Stimulated activated effector memory CD8-positive, alpha-beta T cell treated with anti-CD3 and anti-CD28 coated beads, Interleukin-12 subunit alpha, Interleukin-12 subunit beta, amount 100 ng/mL, for 72 hours (primary cell): ENCODE measurements around the gene IKZF3.
A peak's percentile ranks its signal among the peaks of the same experiment; 100 is the strongest.
"Not testable (repeated sequence)": the region's sequence is repeated elsewhere in the genome, so short reads cannot be mapped to it uniquely, and the experiment has no call there.

Source experiments
- ATAC-seq: fragments of 150-1000 bp; cut with Tn5 transposase; 2 replicates; pipeline ENCODE4 v1.10.0; 2021
- DNase-seq, 2 donors: peaks; one replicate each; pipeline ENCODE4 v3.0.0; 2021 to 2022; ENCODE audit warnings: low spot score in 2 of 2
- H3K27ac Mint-ChIP-seq: one replicate; pipeline ENCODE4 v1.8.0; 2022; ENCODE audit warnings: mild to moderate bottlenecking, mixed read lengths
- H3K36me3 Mint-ChIP-seq: one replicate; pipeline ENCODE4 v1.8.0; 2022; ENCODE audit warnings: mild to moderate bottlenecking, mixed read lengths
- H3K4me1 Mint-ChIP-seq: one replicate; pipeline ENCODE4 v1.8.0; 2022; ENCODE audit warnings: mixed read lengths
- H3K4me3 Mint-ChIP-seq: one replicate; pipeline ENCODE4 v1.8.0; 2022; ENCODE audit warnings: mild to moderate bottlenecking, mixed read lengths
- H3K9me3 Mint-ChIP-seq: one replicate; pipeline ENCODE4 v1.8.0; 2022; ENCODE audit warnings: mixed read lengths

The IKZF3 gene

DNA sequence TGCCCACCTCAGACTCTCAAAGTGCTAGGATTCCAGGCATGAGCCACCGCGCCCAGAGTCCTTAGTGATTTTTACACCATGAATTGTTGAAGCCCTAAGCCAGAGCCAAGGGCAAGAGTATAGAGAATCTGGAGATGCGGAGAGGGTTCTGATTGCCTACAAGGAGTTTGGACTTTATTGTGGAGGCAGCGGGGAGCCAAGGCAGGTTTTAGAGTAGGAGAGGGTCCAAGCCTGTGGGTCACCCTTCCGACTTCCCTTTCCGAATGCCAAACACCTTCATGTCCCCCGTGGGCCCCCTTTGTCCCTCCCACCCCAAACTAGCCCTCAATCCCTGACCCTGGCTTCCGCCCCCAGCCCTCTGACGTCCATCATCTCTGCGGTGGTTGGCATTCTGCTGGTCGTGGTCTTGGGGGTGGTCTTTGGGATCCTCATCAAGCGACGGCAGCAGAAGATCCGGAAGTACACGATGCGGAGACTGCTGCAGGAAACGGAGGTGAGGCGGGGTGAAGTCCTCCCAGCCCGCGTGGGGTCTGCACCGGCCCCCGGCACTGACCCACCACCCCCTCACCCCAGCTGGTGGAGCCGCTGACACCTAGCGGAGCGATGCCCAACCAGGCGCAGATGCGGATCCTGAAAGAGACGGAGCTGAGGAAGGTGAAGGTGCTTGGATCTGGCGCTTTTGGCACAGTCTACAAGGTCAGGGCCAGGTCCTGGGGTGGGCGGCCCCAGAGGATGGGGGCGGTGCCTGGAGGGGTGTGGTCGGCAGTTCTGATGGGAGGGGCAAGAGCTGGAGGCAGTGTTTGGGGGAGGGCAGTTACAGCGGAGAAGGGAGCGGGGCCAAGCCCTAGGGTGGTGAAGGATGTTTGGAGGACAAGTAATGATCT, 140.9 kb downstream of the IKZF3 start:
- Mint-ChIP-seq H3K27ac (no peak overlapping the region), H3K9me3 (no peaks in the 10 kb centered on the region), H3K4me1 (peaks cover 7% of the 10 kb centered on the region), H3K36me3 (peaks cover 25% of the 10 kb centered on the region), H3K4me3 (no peak overlapping the region)
- ATAC-seq (peak; percentile 58), DNase-seq (no peak)

GRCh38 chr17:39722104-39722503, 142.0 kb downstream of the IKZF3 start:
- H3K4me3 Mint-ChIP-seq = no peak overlapping the region
- H3K27ac Mint-ChIP-seq = no peak overlapping the region
- no peaks in the 10 kb centered on the region for H3K9me3 Mint-ChIP-seq
- no peak for DNase-seq
- no peak for ATAC-seq
- H3K4me1 Mint-ChIP-seq = peaks cover 4% of the 10 kb centered on the region
- peaks cover 16% of the 10 kb centered on the region for H3K36me3 Mint-ChIP-seq

DNA sequence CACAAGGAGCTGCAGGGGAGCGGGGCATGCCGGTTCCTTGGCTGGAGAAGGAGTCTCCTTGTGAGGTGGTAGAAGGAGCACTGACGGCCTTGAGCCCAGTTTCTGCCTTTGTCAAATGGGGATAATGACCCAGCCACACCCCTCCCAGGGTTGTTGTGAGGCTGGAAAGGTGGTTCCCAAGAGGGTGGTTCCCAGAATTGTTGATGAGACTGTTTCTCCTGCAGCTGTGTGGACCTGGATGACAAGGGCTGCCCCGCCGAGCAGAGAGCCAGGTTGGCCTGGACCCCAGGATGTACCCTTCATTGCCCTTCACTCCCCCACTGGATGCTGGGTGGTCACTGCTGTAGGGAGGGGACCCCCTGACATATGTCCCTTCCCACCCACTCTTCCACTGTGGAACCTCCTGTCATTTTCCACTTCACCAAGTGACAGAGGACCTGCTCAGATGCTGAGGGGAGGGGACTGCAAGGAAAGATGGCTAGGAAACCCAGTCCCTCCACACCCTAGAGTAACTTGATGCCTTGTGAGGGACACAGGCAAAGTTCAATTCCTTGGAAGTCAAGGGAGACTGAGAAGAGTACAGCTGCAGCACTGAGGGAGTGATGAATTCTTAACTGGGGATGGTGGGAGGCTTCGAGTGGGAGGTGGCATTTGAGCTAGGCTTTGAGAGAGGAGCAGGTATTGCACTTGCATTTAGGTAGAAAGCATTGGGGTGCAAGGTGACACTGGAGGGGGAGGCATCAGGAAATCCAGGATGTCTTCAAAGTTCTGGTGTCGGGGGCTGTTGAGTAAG, 144.4 kb downstream of the IKZF3 start:
- Mint-ChIP-seq H3K4me3 (no peak overlapping the region), H3K4me1 (no peaks in the 10 kb centered on the region), H3K27ac (no peak overlapping the region), H3K36me3 (no peaks in the 10 kb centered on the region), H3K9me3 (no peaks in the 10 kb centered on the region)
- no peak for ATAC-seq
- no peak for DNase-seq

- no peak for ATAC-seq
- Mint-ChIP-seq H3K4me3 (no peak overlapping the region), H3K27ac (no peak overlapping the region), H3K9me3 (no peaks in the 10 kb centered on the region), H3K4me1 (no peaks in the 10 kb centered on the region), H3K36me3 (no peaks in the 10 kb centered on the region)
- no peak for DNase-seq
These were observed 146.5 kb downstream of the IKZF3 start for GRCh38 chr17:39717660-39718059.

GRCh38 chr17:39716879-39717536, 147.1 kb downstream of the IKZF3 start:
- DNase-seq (no peak), ATAC-seq (no peak)
- H3K27ac Mint-ChIP-seq = no peak overlapping the region
- H3K9me3 Mint-ChIP-seq = no peaks in the 10 kb centered on the region
- no peaks in the 10 kb centered on the region for H3K36me3 Mint-ChIP-seq
- H3K4me1 Mint-ChIP-seq = no peaks in the 10 kb centered on the region
- H3K4me3 Mint-ChIP-seq = no peak overlapping the region

GRCh38 chr17:39716073-39716818, 147.9 kb downstream of the IKZF3 start:
- Mint-ChIP-seq H3K4me3 (no peak overlapping the region), H3K36me3 (no peaks in the 10 kb centered on the region), H3K4me1 (no peaks in the 10 kb centered on the region), H3K27ac (no peak overlapping the region), H3K9me3 (no peaks in the 10 kb centered on the region)
- DNase-seq (no peak), ATAC-seq (peak; percentile 9)

DNA sequence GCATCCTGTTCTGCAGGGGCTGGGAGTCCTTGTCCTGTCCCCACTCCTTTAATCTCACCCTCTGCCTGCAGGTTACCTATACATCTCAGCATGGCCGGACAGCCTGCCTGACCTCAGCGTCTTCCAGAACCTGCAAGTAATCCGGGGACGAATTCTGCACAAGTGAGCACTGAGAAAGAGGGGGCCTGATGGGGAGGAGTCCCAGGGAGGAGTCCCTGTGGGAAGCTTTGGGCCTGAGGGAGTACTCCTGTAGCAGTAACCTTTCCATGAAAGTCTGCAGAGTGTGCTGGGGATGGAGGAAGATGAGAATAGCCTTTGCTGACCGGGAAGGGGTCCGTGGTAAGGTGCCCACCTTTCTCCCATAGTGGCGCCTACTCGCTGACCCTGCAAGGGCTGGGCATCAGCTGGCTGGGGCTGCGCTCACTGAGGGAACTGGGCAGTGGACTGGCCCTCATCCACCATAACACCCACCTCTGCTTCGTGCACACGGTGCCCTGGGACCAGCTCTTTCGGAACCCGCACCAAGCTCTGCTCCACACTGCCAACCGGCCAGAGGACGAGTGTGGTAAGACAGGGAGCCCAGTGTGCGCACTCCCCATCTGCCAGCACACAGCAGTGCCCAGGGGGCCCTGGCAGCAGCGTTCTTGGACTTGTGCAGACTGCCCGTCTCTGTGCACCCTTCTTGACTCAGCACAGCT, 148.6 kb downstream of the IKZF3 start:
- no peak overlapping the region for H3K4me3 Mint-ChIP-seq
- DNase-seq (no peak), ATAC-seq (peak; percentile 21)
- no peaks in the 10 kb centered on the region for H3K36me3 Mint-ChIP-seq
- no peaks in the 10 kb centered on the region for H3K9me3 Mint-ChIP-seq
- H3K27ac Mint-ChIP-seq = no peak overlapping the region
- H3K4me1 Mint-ChIP-seq = no peaks in the 10 kb centered on the region

DNA sequence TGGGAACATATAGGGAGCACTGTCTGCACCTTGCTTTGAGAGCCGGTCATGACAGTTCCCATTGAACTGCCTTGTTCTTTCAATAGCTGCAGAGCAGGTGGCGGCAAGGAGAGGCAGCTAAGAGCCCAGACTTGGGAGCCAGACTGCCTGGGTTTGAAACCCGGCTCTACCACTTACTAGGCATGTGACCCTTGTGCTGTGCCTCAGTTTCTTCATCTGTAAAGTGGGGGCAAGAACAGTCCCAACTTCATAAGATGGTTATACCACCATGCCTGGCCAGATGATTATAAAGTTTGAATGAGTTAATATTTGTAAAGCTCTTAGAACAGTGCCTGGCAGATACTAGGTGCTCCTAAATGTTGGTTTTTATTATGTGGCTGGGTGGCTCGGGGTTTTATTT, 149.9 kb downstream of the IKZF3 start:
- Mint-ChIP-seq H3K9me3 (no peaks in the 10 kb centered on the region), H3K36me3 (no peaks in the 10 kb centered on the region), H3K4me3 (no peak overlapping the region), H3K27ac (no peak overlapping the region), H3K4me1 (peaks cover 6% of the 10 kb centered on the region)
- no peak for DNase-seq
- no peak for ATAC-seq

GRCh38 chr17:39711851-39712250, 152.3 kb downstream of the IKZF3 start:
- H3K27ac Mint-ChIP-seq = no peak overlapping the region
- no peak for ATAC-seq
- no peak overlapping the region for H3K4me3 Mint-ChIP-seq

GRCh38 chr17:39711071-39711470, 153.0 kb downstream of the IKZF3 start:
- not testable (repeated sequence) for H3K9me3 Mint-ChIP-seq, ATAC-seq, H3K4me3 Mint-ChIP-seq, H3K27ac Mint-ChIP-seq, H3K36me3 Mint-ChIP-seq, DNase-seq
- H3K4me1 Mint-ChIP-seq = peaks cover 21% of the 10 kb centered on the region

More at GRCh38 chr17:39711851-39712250, 152.3 kb downstream of the IKZF3 start:
- no peaks in the 10 kb centered on the region for H3K9me3 Mint-ChIP-seq
- peaks cover 19% of the 10 kb centered on the region for H3K4me1 Mint-ChIP-seq
- DNase-seq = no peak
- no peaks in the 10 kb centered on the region for H3K36me3 Mint-ChIP-seq

DNA sequence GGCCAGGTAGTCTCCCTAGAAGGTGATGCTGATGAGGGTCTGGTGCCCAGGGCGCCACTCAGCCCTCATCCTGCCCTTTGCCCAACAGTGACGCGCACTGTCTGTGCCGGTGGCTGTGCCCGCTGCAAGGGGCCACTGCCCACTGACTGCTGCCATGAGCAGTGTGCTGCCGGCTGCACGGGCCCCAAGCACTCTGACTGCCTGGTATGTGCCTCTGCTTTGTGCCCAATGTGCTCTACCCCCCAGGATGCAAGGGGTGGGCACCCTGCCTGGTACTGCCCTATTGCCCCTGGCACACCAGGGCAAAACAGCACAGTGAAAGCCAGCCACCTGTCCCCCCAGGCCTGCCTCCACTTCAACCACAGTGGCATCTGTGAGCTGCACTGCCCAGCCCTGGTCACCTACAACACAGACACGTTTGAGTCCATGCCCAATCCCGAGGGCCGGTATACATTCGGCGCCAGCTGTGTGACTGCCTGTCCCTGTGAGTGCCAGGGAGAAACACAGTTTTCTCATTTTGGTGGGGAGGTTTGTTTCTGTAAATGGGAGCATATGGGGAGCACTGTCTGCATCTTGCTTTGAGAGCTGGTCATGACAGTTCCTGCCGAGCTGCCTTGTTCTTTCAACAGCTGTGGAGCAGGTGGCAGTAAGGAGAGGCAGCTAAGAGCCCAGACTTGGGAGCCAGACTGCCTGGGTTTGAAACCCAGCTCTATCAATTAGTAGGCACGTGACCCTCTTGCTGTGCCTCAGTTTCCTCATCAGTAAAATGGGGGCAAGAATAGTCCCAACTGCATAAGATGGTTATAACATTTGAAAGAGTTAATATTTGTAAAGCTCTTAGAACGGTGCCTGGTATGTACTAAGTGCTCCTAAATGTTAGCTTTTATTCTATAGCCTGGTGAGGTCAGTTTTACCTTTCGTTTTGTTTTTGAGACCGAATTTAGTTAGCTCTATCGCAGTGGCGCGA, 153.8 kb downstream of the IKZF3 start:
- H3K9me3 Mint-ChIP-seq = no peaks in the 10 kb centered on the region
- DNase-seq (no peak), ATAC-seq (peak; percentile 27)
- H3K4me1 Mint-ChIP-seq = peaks cover 21% of the 10 kb centered on the region
- peak overlapping the region; percentile 90 for H3K27ac Mint-ChIP-seq
- peak overlapping the region; percentile 34 for H3K4me3 Mint-ChIP-seq
- H3K36me3 Mint-ChIP-seq = no peaks in the 10 kb centered on the region

DNA sequence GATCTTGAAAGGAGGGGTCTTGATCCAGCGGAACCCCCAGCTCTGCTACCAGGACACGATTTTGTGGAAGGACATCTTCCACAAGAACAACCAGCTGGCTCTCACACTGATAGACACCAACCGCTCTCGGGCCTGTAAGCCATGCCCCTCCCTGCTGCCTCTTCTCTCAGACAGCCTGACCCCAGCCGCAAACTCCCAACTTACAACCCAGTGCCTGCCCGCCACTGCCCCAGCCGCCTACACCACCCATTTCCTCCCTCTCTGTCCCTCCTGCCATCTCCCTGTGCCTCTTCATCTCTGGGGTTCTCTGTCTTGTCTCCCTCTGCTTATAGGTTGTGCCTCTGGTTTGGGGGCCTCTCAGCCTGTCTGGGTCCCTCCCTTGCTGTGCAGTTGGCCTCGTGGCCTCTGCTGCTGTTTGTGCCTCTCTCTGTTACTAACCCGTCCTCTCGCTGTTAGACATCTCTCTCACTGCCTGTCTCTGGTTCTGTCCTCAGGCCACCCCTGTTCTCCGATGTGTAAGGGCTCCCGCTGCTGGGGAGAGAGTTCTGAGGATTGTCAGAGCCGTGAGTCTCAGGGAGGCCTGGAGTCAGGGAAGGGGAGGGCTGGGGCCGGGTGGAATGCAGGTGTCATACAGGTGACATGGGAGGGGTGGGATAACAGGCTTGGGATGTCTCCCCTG, 154.7 kb downstream of the IKZF3 start:
- DNase-seq = no peak
- peak overlapping the region; percentile 90 for H3K27ac Mint-ChIP-seq
- no peaks in the 10 kb centered on the region for H3K9me3 Mint-ChIP-seq
- H3K4me3 Mint-ChIP-seq = peak overlapping the region; percentile 34
- peaks cover 21% of the 10 kb centered on the region for H3K4me1 Mint-ChIP-seq
- ATAC-seq = peak; percentile 29
- no peaks in the 10 kb centered on the region for H3K36me3 Mint-ChIP-seq
